Islet of Langerhans (tissue), 1 donor: Measurements from ENCODE around the gene MAP3K20.

Experiments used
- FAIRE-seq: peaks from one replicate; lab custom pipeline; 2011; peaks lifted over from hg19 to GRCh38; lab: Jason Lieb, UNC

MAP3K20 gene

GRCh38 chr2:173051463-173052215, 24.0 kb upstream of the MAP3K20 start:
- no peak for FAIRE-seq

- no peak for FAIRE-seq
Observed at GRCh38 chr2:173053043-173053699, 22.5 kb upstream of the MAP3K20 start.

GRCh38 chr2:173054466-173054865, 21.2 kb upstream of the MAP3K20 start:
- FAIRE-seq: no peak

- FAIRE-seq: no peak
Observed at GRCh38 chr2:173056705-173057364, 18.8 kb upstream of the MAP3K20 start.

- no peak for FAIRE-seq
Observed at GRCh38 chr2:173058097-173058496, 17.5 kb upstream of the MAP3K20 start.

GRCh38 chr2:173058673-173059072, 17.0 kb upstream of the MAP3K20 start:
- FAIRE-seq: no peak

- FAIRE-seq: no peak
Observed at GRCh38 chr2:173059292-173059691, 16.4 kb upstream of the MAP3K20 start.

- FAIRE-seq: no peak
Observed at GRCh38 chr2:173059971-173060461, 15.6 kb upstream of the MAP3K20 start.

- FAIRE-seq: no peak
Observed at GRCh38 chr2:173062801-173063200, 12.8 kb upstream of the MAP3K20 start.

- FAIRE-seq: no peak
Observed at GRCh38 chr2:173064151-173064805, 11.4 kb upstream of the MAP3K20 start.

GRCh38 chr2:173066887-173067676, 8.6 kb upstream of the MAP3K20 start:
- no peak for FAIRE-seq

- FAIRE-seq: no peak
Observed at GRCh38 chr2:173075056-173075780, 428 bp upstream of the MAP3K20 start.

GRCh38 chr2:173076581-173077345, 1.1 kb downstream of the MAP3K20 start:
- FAIRE-seq: no peak

- FAIRE-seq: no peak
Observed at GRCh38 chr2:173077506-173078177, 2.0 kb downstream of the MAP3K20 start.

GRCh38 chr2:173079141-173079540, 3.5 kb downstream of the MAP3K20 start:
- FAIRE-seq: no peak

GRCh38 chr2:173079973-173080860, 4.6 kb downstream of the MAP3K20 start:
- FAIRE-seq: no peak

GRCh38 chr2:173086518-173087213, 11.0 kb downstream of the MAP3K20 start:
- no peak for FAIRE-seq

- no peak for FAIRE-seq
Observed at GRCh38 chr2:173087214-173087581, 11.6 kb downstream of the MAP3K20 start.
